Endothelial cell of umbilical vein (primary cell): ENCODE measurements around the gene KCNMA1. TPM values are rescaled to one million over a fixed set of nuclear protein-coding genes. Genes with fewer than 3 reads are reported as not detected.

Experiments used
- BruUV-seq: library from RNA; stranded (reverse); fragments of 400-500 nt; replicated peaks from 2 replicates; lab custom pipeline; 2021; lab: Mats Ljungman, UMichigan
- CTCF ChIA-PET: fragments of 300-600, 350-600 bp; sonication (Branson Sonifier 250); formaldehyde crosslinking; loops from one replicate; lab custom pipeline; 2021; ENCODE audit warnings: antibody characterized with exemption, inconsistent platforms; lab: Charles Lee
- POLR2A ChIA-PET: fragments of 300-600, 350-600 bp; sonication (Branson Sonifier 250); formaldehyde crosslinking; loops from one replicate; lab custom pipeline; 2021; ENCODE audit warnings: antibody characterized with exemption, inconsistent platforms; lab: Charles Lee
- DNase-seq: peaks from one replicate; pipeline ENCODE4 v3.0.0-alpha.2; 2011; ENCODE audit warnings: low read depth, low spot score
- FAIRE-seq: peaks from 2 replicates; lab custom pipeline; 2011; peaks lifted over from hg19 to GRCh38; lab: Jason Lieb, UNC
- H2AFZ ChIP-seq: 2 replicates; pipeline ENCODE4 v1.6.0; 2012; ENCODE audit warnings: low read depth, low read length, control low read depth, inconsistent platforms
- H3K27ac ChIP-seq: 2 replicates; pipeline ENCODE4 v1.5.1; 2011; ENCODE audit warnings: low read depth, mild to moderate bottlenecking, control low read depth, low read length, moderate library complexity; ENCODE audit not compliant: insufficient read depth
- H3K27me3 ChIP-seq, 2 experiments: 2 replicates each; pipeline versions ENCODE4 v1.6.0 to v1.6.1; 2011; ENCODE audit warnings: low read length in 2 of 2, mixed read lengths in 1 of 2; ENCODE audit not compliant: control insufficient read depth in 2 of 2, insufficient read depth in 2 of 2
- H3K36me3 ChIP-seq, 2 experiments: 2 replicates in 1 of 2; 3 replicates in 1 of 2; pipeline ENCODE4 v1.5.1; 2011; ENCODE audit warnings: low read length in 2 of 2, mild to moderate bottlenecking in 1 of 2, moderate library complexity in 1 of 2; ENCODE audit not compliant: control insufficient read depth in 2 of 2, insufficient read depth in 2 of 2; ENCODE audit errors: extremely low read depth in 1 of 2
- H3K4me1 ChIP-seq: 3 replicates; pipeline ENCODE4 v1.5.1; 2011; ENCODE audit warnings: mild to moderate bottlenecking, low read length; ENCODE audit not compliant: control insufficient read depth, insufficient read depth; ENCODE audit errors: extremely low read depth
- H3K4me2 ChIP-seq: 2 replicates; pipeline ENCODE4 v1.6.1; 2011; ENCODE audit warnings: low read length, control low read depth, mixed read lengths; ENCODE audit not compliant: insufficient read depth
- H3K4me3 ChIP-seq, 3 experiments: fragments of 200-600 bp in 1 of 3; sonication (generic), shearing (Covaris generic) in 1 of 3; replicated peaks in 1 of 3; 2 replicates each; pipeline ENCODE4 v1.5.1; 2011 to 2016; ENCODE audit warnings: control low read depth in 3 of 3, low read length in 3 of 3, mild to moderate bottlenecking in 2 of 3, inconsistent platforms in 1 of 3, low read depth in 1 of 3, moderate library complexity in 1 of 3; ENCODE audit not compliant: insufficient read depth in 1 of 3
- H3K79me2 ChIP-seq: 2 replicates; pipeline ENCODE4 v1.6.0; 2012; ENCODE audit warnings: low read length, inconsistent platforms; ENCODE audit not compliant: control insufficient read depth, insufficient read depth
- H3K9ac ChIP-seq: replicated peaks from 2 replicates; pipeline ENCODE3; 2011; ENCODE audit warnings: low read length, control low read depth; ENCODE audit not compliant: insufficient read depth; ENCODE audit errors: extremely low read depth
- H3K9me1 ChIP-seq: replicated peaks from 3 replicates; pipeline ENCODE4 v1.6.0; 2011; ENCODE audit warnings: mild to moderate bottlenecking, low read length; ENCODE audit not compliant: control insufficient read depth, insufficient read depth; ENCODE audit errors: extremely low read depth
- H3K9me3 ChIP-seq: replicated peaks from 2 replicates; pipeline ENCODE4 v1.5.1; 2012; ENCODE audit warnings: low read length, inconsistent platforms; ENCODE audit not compliant: control insufficient read depth, insufficient read depth
- H4K20me1 ChIP-seq: replicated peaks from 2 replicates; pipeline ENCODE3; 2011; ENCODE audit warnings: mild to moderate bottlenecking, low read length; ENCODE audit not compliant: control insufficient read depth, insufficient read depth; ENCODE audit errors: extremely low read depth
- EZH2 ChIP-seq: IDR thresholded peaks from 2 replicates; pipeline ENCODE4 v1.6.1; 2012; ENCODE audit warnings: borderline replicate concordance, low read depth, mild to moderate bottlenecking, moderate library complexity, low read length, inconsistent platforms; ENCODE audit not compliant: severe bottlenecking
- FOS ChIP-seq: IDR thresholded peaks from 2 replicates; pipeline ENCODE4 v1.6.1; 2011; ENCODE audit warnings: mild to moderate bottlenecking, low read length, moderate library complexity, borderline replicate concordance; ENCODE audit not compliant: insufficient read depth
- GATA2 ChIP-seq: IDR thresholded peaks from 2 replicates; pipeline ENCODE4 v1.7.0; 2011; ENCODE audit warnings: low read depth, mild to moderate bottlenecking, moderate library complexity, mixed read lengths, low read length; ENCODE audit not compliant: insufficient read length, insufficient read depth
- JUN ChIP-seq: IDR thresholded peaks from 2 replicates; pipeline ENCODE4 v1.6.1; 2011; ENCODE audit warnings: borderline replicate concordance, low read depth; ENCODE audit not compliant: insufficient read length, insufficient read depth
- MYC ChIP-seq: IDR thresholded peaks from one replicate; pipeline ENCODE4 v1.6.1; 2011; ENCODE audit warnings: mild to moderate bottlenecking, low read depth, low read length
- POLR2A ChIP-seq: IDR thresholded peaks from 2 replicates; pipeline ENCODE4 v1.6.1; 2012; ENCODE audit warnings: low read depth, mild to moderate bottlenecking, control low read depth, low read length
- POLR2AphosphoS5 ChIP-seq: IDR thresholded peaks from 2 replicates; pipeline ENCODE4 v1.6.1; 2012; ENCODE audit warnings: low read depth, mild to moderate bottlenecking, control low read depth, low read length, moderate library complexity; ENCODE audit not compliant: insufficient read depth
- dilution Hi-C: fragments of 300-500 bp; cut with MboI; formaldehyde crosslinking; loops from one replicate; pipeline ENCODE4 v1.15.0; 2019; ENCODE audit warnings: low sequenced_read_pairs; ENCODE audit not compliant: extremely low pct_ligation_motif_present
- intact Hi-C: fragments of 100-400 bp; cut with micrococcal nuclease; formaldehyde crosslinking; loops from one replicate; pipeline ENCODE4 v1.10.0; 2022
- polyA plus RNA-seq, 4 experiments: library from polyadenylated mRNA; depleted of rRNA in 3 of 4; stranded (reverse) in 3 of 4; unstranded in 1 of 4; fragments of >200 nt; gene quantifications; 2 replicates each; pipeline versions ENCODE4 v1.2.1 to v1.2.3, GENCODE V29; 2011 to 2012; ENCODE audit warnings: missing spikeins in 1 of 4
- total RNA-seq: library from RNA; stranded (reverse); gene quantifications from 2 replicates; pipeline ENCODE4 v1.2.3, GENCODE V29; 2021
- TF ChIP-seq, protein P1 (sequence below), 2 donors: IDR thresholded peaks; 1 replicate in 1 of 2; 2 replicates in 1 of 2; pipeline ENCODE4 v1.5.1; 2011; ENCODE audit warnings: low read length in 2 of 2, mild to moderate bottlenecking in 2 of 2, moderate library complexity in 2 of 2, control low read depth in 1 of 2, inconsistent platforms in 1 of 2, low read depth in 1 of 2; ENCODE audit not compliant: insufficient read depth in 1 of 2; ENCODE audit errors: extremely low read depth in 1 of 2
- TF ChIP-seq, protein P2 (sequence below): IDR thresholded peaks from 2 replicates; pipeline ENCODE4 v1.6.1; 2011; ENCODE audit not compliant: insufficient read depth, insufficient read length

The KCNMA1 gene
- total and polyA plus RNA-seq, 2 donors (not counting 3 experiments of a cell fraction or from before 2014, with no cell fraction given): 0.10 to 0.82 TPM

DNA sequence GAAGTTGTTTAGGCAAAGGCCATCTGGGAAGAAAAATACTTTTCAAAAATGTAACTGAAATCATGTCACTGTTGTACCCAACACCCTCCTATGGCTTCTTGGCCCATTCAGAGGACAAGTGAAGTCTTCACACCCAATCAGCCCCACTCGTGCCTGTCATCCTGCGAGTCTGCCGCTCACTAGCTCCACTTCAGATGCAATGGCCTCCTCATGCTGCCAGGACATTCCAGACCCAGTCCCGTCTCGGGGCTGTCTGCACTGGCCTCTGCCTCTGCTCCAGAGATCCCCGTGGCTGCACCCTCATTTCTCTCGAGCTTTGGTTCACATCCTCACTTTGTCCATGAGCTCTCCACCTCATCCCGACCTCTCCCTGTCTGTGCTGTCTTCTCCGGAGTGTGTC, 227.1 kb downstream of the KCNMA1 start:
- Histone ChIP-seq H3K79me2 (no peaks in the 10 kb centered on the region), H3K4me1 (peaks cover 4% of the 10 kb centered on the region), H3K9me3 (no peaks in the 10 kb centered on the region), H3K36me3 (no peaks in the 10 kb centered on the region), H3K9ac (no peak overlapping the region), H3K4me2 (no peak overlapping the region), H4K20me1 (no peaks in the 10 kb centered on the region), H3K9me1 (no peaks in the 10 kb centered on the region), H3K4me3 (no peak overlapping the region), H3K27me3 (no peaks in the 10 kb centered on the region), H3K27ac (no peak overlapping the region), H2AFZ (no peak overlapping the region)
- FAIRE-seq: no peak
- no peak for TF ChIP-seq GATA2
- no peak for TF ChIP-seq JUN
- TF ChIP-seq POLR2AphosphoS5: no peak
- TF ChIP-seq, protein P1, sequence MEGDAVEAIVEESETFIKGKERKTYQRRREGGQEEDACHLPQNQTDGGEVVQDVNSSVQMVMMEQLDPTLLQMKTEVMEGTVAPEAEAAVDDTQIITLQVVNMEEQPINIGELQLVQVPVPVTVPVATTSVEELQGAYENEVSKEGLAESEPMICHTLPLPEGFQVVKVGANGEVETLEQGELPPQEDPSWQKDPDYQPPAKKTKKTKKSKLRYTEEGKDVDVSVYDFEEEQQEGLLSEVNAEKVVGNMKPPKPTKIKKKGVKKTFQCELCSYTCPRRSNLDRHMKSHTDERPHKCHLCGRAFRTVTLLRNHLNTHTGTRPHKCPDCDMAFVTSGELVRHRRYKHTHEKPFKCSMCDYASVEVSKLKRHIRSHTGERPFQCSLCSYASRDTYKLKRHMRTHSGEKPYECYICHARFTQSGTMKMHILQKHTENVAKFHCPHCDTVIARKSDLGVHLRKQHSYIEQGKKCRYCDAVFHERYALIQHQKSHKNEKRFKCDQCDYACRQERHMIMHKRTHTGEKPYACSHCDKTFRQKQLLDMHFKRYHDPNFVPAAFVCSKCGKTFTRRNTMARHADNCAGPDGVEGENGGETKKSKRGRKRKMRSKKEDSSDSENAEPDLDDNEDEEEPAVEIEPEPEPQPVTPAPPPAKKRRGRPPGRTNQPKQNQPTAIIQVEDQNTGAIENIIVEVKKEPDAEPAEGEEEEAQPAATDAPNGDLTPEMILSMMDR (IDR thresholded peaks at IDR 0.05; ENCODE audit: extremely low read depth in 1 of 2, insufficient read depth in 1 of 2, low read depth in 1 of 2, low read length in 2 of 2): no peak
- TF ChIP-seq POLR2A: no peak
- TF ChIP-seq EZH2: no peak
- TF ChIP-seq, protein P2, sequence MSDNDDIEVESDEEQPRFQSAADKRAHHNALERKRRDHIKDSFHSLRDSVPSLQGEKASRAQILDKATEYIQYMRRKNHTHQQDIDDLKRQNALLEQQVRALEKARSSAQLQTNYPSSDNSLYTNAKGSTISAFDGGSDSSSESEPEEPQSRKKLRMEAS: no peak
- no peak for TF ChIP-seq FOS
- no peak for TF ChIP-seq MYC
- no peak for DNase-seq
- POLR2A ChIA-PET: no interaction called here
- no TSS peak for BruUV-seq
- CTCF ChIA-PET: interaction anchor here (1.0 to 1.4 kb wide), 2 partner anchors 18 kb away, joined by 3 to 4 read pairs; no protein-coding TSS in a partner anchor
- dilution Hi-C loops: no loop called here
- intact Hi-C loops: no loop called here
